Fibroblast of the aortic adventitia (primary cell): ENCODE results near the gene TSPAN18. TPM values are rescaled to one million over a fixed set of nuclear protein-coding genes. Genes with fewer than 3 reads are reported as not detected.

Source experiments
- DNase-seq: peaks from one replicate; pipeline ENCODE4 v3.0.0-alpha.2; 2010; ENCODE audit warnings: low read depth
- H3K4me3 ChIP-seq: 2 replicates; pipeline ENCODE4 v1.5.1; 2011; ENCODE audit warnings: low read depth, mild to moderate bottlenecking, control low read depth, low read length, moderate library complexity
- total RNA-seq: library from RNA; depleted of rRNA; stranded (reverse); fragments of >200 nt; gene quantifications from 2 replicates; pipeline ENCODE4 v1.2.3, GENCODE V29; 2012; ENCODE audit warnings: low replicate concordance
- TF ChIP-seq, protein P1 (sequence below): IDR thresholded peaks from 2 replicates; pipeline ENCODE4 v1.5.1; 2011; ENCODE audit warnings: mild to moderate bottlenecking, low read length, control low read depth, inconsistent platforms; ENCODE audit not compliant: insufficient read depth

Gene TSPAN18
- total RNA-seq, 1 donor = under 0.01 TPM

- TF ChIP-seq, protein P1, sequence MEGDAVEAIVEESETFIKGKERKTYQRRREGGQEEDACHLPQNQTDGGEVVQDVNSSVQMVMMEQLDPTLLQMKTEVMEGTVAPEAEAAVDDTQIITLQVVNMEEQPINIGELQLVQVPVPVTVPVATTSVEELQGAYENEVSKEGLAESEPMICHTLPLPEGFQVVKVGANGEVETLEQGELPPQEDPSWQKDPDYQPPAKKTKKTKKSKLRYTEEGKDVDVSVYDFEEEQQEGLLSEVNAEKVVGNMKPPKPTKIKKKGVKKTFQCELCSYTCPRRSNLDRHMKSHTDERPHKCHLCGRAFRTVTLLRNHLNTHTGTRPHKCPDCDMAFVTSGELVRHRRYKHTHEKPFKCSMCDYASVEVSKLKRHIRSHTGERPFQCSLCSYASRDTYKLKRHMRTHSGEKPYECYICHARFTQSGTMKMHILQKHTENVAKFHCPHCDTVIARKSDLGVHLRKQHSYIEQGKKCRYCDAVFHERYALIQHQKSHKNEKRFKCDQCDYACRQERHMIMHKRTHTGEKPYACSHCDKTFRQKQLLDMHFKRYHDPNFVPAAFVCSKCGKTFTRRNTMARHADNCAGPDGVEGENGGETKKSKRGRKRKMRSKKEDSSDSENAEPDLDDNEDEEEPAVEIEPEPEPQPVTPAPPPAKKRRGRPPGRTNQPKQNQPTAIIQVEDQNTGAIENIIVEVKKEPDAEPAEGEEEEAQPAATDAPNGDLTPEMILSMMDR = no peak
- no peak for DNase-seq
Measured at GRCh38 chr11:44847316-44847715, 120.6 kb downstream of the TSPAN18 start.

DNA sequence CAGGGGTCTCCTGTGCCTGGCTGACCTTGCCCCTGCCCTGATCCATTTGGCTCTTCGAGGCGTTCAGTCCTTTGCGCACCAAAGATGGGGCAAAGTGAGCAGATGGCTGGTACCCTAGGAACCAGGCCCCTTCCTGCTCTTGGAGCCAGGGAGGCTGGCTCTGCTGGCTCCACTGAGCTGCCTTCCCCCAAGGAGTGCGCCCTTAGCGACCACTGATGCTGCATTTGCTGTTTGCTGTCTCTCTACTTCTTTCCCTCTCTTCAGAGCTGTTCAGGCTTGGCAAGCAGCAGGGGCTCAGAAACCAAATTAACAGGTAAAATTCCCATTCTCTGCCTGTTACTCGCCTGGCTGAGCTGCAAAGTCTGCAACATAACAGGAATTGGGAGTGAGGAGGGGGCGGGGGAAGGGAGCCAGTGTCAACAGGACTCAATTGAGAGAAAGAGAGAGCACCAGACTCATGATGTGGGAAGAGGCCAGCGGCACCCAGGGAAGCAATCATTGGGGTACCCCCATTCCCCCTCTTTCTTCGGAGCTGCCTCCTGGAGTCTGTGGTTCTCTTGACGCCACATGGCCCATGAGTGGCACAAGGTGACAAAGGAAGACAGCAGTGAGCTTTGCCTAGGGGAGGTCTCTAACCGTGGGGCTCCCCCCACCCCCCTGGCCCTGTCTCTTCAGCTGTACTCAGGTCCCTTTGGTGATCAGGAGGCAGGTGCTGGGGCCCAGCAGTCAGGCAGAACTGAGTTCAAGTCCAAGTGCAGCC lies 121.6 kb downstream of the TSPAN18 start:
- no peak overlapping the region for H3K4me3 ChIP-seq
- no peak for DNase-seq
- TF ChIP-seq, protein P1 = no peak

More at GRCh38 chr11:44847316-44847715, 120.6 kb downstream of the TSPAN18 start:
- no peak overlapping the region for H3K4me3 ChIP-seq

GRCh38 chr11:44848963-44849350 lies 122.2 kb downstream of the TSPAN18 start:
- no peak overlapping the region for H3K4me3 ChIP-seq
- DNase-seq = no peak
- TF ChIP-seq, protein P1 = no peak

GRCh38 chr11:44849424-44849823 lies 122.7 kb downstream of the TSPAN18 start:
- TF ChIP-seq, protein P1 = no peak
- DNase-seq = no peak
- no peak overlapping the region for H3K4me3 ChIP-seq

DNA sequence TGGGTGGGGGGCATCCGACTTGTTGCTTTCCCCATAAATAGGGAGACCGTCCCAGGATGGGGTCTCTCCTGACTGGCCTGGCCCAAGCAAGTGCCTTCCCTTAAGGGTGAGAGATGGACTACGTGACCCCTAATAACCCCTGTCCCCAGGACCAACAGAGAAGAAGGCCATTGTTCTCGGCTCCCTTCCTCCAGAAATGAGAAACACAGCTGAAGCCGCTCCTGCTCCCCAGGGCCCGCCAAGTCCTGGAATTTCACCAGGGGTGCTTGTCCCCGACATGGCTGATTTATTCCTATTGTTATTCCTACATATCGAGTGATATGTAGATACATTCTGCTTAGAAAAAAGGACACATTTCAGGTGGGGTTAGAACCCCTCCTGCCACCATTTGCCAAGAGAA lies 123.2 kb downstream of the TSPAN18 start:
- TF ChIP-seq, protein P1 = no peak

DNA sequence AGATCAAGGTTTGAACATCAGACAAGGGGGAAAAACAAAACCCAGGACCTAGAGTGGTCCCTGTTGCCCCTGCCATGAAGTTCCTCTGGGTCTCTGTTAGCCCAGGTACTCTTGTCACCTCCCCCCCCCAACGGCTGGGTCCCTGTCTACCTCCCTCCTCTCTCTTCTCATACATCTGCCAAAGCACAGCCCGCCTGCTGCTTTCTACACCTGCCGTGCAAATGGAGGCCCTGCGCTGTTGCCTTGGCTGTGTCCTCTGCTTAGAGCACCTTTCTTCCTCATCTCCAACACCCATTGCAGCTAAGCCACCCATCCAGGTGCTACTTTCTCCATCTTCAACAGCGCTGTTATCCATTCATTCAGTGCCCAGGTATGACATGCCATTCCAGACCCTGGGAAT lies 124.7 kb downstream of the TSPAN18 start:
- no peak for DNase-seq
- H3K4me3 ChIP-seq = no peak overlapping the region
- TF ChIP-seq, protein P1 = no peak

More for the DNA sequence above, 123.2 kb downstream of the TSPAN18 start:
- H3K4me3 ChIP-seq = no peak overlapping the region
- no peak for DNase-seq
